CD4-positive, alpha-beta memory T cell (primary cell): ENCODE measurements around the gene STRA6. TPM values are rescaled to one million over a fixed set of nuclear protein-coding genes. Genes with fewer than 3 reads are reported as not detected.

ENCODE experiments used
- CTCF ChIA-PET: fragments of 350-600 bp; sonication (Branson Sonifier 250); formaldehyde crosslinking; loops from one replicate; lab custom pipeline; 2021; ENCODE audit warnings: inconsistent platforms; ENCODE audit not compliant: partially characterized antibody; lab: Charles Lee
- POLR2A ChIA-PET: fragments of 350-600 bp; sonication (Branson Sonifier 250); formaldehyde crosslinking; loops from one replicate; lab custom pipeline; 2021; ENCODE audit not compliant: partially characterized antibody; lab: Charles Lee
- DNase-seq, 5 donors: peaks; one replicate each; pipeline versions ENCODE4 v3.0.0 to v3.0.0-alpha.2; 2020 to 2022; ENCODE audit warnings: mixed read lengths in 1 of 5
- H3K27ac ChIP-seq: one replicate; pipeline ENCODE4 v1.7.0; 2013; ENCODE audit warnings: low read depth, low read length
- H3K27me3 ChIP-seq: 2 replicates; pipeline ENCODE4 v1.7.0; 2013; ENCODE audit warnings: mild to moderate bottlenecking, low read length, moderate library complexity; ENCODE audit not compliant: insufficient read depth
- H3K36me3 ChIP-seq: 2 replicates; pipeline ENCODE4 v1.7.0; 2013; ENCODE audit warnings: mild to moderate bottlenecking, low read length, moderate library complexity; ENCODE audit not compliant: insufficient read depth
- H3K4me1 ChIP-seq: 2 replicates; pipeline ENCODE4 v1.7.0; 2013; ENCODE audit warnings: mild to moderate bottlenecking, low read length, moderate library complexity; ENCODE audit not compliant: insufficient read depth
- H3K4me3 ChIP-seq, 2 donors: one replicate each; pipeline ENCODE4 v1.7.0; 2013; ENCODE audit warnings: low read length in 2 of 2, mild to moderate bottlenecking in 1 of 2
- H3K9me3 ChIP-seq, 2 donors: one replicate each; pipeline ENCODE4 v1.7.0; 2013; ENCODE audit warnings: low read length in 2 of 2, control low read depth in 1 of 2; ENCODE audit not compliant: control insufficient read depth in 1 of 2
- H3K27ac Mint-ChIP-seq, 7 donors: one replicate each; pipeline ENCODE4 v1.8.0; 2020 to 2021; ENCODE audit warnings: mixed read lengths in 7 of 7, mild to moderate bottlenecking in 6 of 7, inconsistent platforms in 3 of 7, moderate library complexity in 3 of 7
- H3K27me3 Mint-ChIP-seq, 2 donors: one replicate each; pipeline ENCODE4 v1.8.0; 2020 to 2021; ENCODE audit warnings: mixed read lengths in 2 of 2
- H3K36me3 Mint-ChIP-seq, 2 donors: one replicate each; pipeline ENCODE4 v1.8.0; 2020 to 2021; ENCODE audit warnings: mixed read lengths in 2 of 2, inconsistent platforms in 1 of 2, mild to moderate bottlenecking in 1 of 2
- H3K4me1 Mint-ChIP-seq, 4 donors: one replicate each; pipeline ENCODE4 v1.8.0; 2020 to 2021; ENCODE audit warnings: mixed read lengths in 4 of 4, mild to moderate bottlenecking in 1 of 4
- H3K4me3 Mint-ChIP-seq, 8 donors: one replicate each; pipeline ENCODE4 v1.8.0; 2020 to 2021; ENCODE audit warnings: mixed read lengths in 8 of 8, mild to moderate bottlenecking in 7 of 8, moderate library complexity in 6 of 8, inconsistent platforms in 3 of 8
- H3K9me3 Mint-ChIP-seq, 8 donors: one replicate each; pipeline ENCODE4 v1.8.0; 2020 to 2021; ENCODE audit warnings: mixed read lengths in 8 of 8, mild to moderate bottlenecking in 5 of 8, inconsistent platforms in 3 of 8, moderate library complexity in 1 of 8
- intact Hi-C: fragments of 100-400 bp; cut with micrococcal nuclease; formaldehyde crosslinking; loops from one replicate; pipeline ENCODE4 v1.15.1; 2023
- polyA plus RNA-seq, 2 donors: library from polyadenylated mRNA; unstranded; fragments of 300-500 nt; fragmentation: Illumina TruSeq; gene quantifications; one replicate each; pipeline ENCODE4 v1.2.3, GENCODE V29; 2021
- total RNA-seq, 2 experiments: library from RNA; stranded (reverse); gene quantifications; one replicate each; pipeline ENCODE4 v1.2.3, GENCODE V29; 2021

The STRA6 gene
- total and polyA plus RNA-seq, 4 experiments from 2014 or later, result not detected

DNA sequence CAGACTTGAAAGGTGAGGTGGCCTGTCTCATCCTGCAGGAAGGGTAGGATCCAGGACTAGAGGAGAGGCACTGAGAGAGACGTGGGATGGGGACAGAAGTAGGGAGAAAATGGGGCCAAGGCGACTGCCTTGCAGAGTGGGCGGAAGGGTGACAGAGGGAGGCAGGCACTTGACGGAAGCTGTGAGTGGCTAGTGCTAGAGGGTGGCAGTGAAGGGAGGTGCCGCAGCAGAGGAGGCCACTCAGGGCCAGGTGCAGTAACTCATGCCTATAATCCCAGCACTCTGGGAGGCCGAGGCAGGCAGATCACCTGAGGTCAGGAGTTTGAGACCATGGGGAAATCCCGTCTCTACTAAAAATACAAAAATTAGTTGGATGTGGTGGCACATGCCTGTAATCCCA, 40.8 kb upstream of the STRA6 start:
- H3K4me3 Mint-ChIP-seq, result no peak overlapping the region
- peaks cover 22 to 32% of the 10 kb centered on the region in 2 donors for H3K27me3 Mint-ChIP-seq
- no peaks in the 10 kb centered on the region for H3K36me3 ChIP-seq
- H3K27ac Mint-ChIP-seq, result no peak overlapping the region
- H3K4me3 ChIP-seq, result no peak overlapping the region
- intact Hi-C loops, result no loop called here
- H3K9me3 ChIP-seq, result no peaks in the 10 kb centered on the region
- peaks cover 5 to 13% (median 6%) of the 10 kb centered on the region in 4 donors for H3K4me1 Mint-ChIP-seq
- H3K27me3 ChIP-seq, result no peaks in the 10 kb centered on the region
- no peak for DNase-seq
- no peaks in the 10 kb centered on the region for H3K4me1 ChIP-seq
- CTCF ChIA-PET, result no interaction called here
- POLR2A ChIA-PET, result no interaction called here
- no peaks in the 10 kb centered on the region for H3K36me3 Mint-ChIP-seq
- H3K27ac ChIP-seq, result no peak overlapping the region
- H3K9me3 Mint-ChIP-seq, result no peaks in the 10 kb centered on the region

- H3K9me3 Mint-ChIP-seq, result no peaks in the 10 kb centered on the region
- peaks cover 22 to 32% of the 10 kb centered on the region in 2 donors for H3K27me3 Mint-ChIP-seq
- Histone ChIP-seq H3K4me3 (no peak overlapping the region), H3K36me3 (no peaks in the 10 kb centered on the region), H3K4me1 (no peaks in the 10 kb centered on the region), H3K27me3 (no peaks in the 10 kb centered on the region), H3K9me3 (no peaks in the 10 kb centered on the region), H3K27ac (no peak overlapping the region)
- no peak overlapping the region for H3K4me3 Mint-ChIP-seq
- H3K27ac Mint-ChIP-seq, result no peak overlapping the region
- no peak for DNase-seq
- ChIA-PET CTCF (no interaction called here), POLR2A (no interaction called here)
- intact Hi-C loops, result no loop called here
- H3K4me1 Mint-ChIP-seq, result peaks cover 5 to 13% (median 6%) of the 10 kb centered on the region in 4 donors
- no peaks in the 10 kb centered on the region for H3K36me3 Mint-ChIP-seq
Measured at GRCh38 chr15:74242441-74243185, 40.0 kb upstream of the STRA6 start.

DNA sequence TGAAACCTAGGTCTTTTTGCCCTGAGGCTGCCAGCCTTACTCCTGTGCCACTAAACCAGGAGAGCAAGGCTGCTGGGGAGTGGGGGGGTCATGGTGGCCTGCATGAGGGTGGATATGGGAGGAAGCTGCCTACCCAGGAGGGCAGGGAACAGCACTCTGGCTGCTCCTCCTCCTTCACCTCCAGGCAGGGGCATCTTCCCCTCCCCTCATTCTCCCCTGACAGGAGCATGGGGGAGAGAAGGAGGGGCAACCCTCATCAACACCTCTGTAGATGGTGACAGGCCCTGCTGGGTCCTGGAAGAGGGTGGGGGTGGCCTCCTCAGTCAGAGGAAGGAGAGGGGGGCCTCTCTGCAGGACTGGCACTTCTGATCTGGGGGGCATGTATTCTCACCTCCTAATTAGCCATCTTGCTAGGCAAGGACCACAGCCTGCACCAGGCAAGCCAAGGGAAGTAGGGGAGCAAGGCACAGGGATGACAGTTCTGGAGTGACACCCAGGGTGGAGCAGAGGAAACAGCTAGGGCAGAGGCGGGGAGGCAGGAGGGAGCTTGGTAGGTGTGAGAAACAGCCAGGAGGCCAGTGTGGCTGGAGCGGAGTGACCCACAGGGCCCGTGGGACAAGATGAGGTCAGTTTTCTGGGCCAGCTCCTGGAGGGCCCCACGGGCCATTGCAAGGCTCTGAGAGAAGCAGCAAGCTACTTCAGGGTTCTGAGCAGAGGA, 38.5 kb upstream of the STRA6 start:
- ChIA-PET POLR2A (no interaction called here), CTCF (no interaction called here)
- H3K4me3 Mint-ChIP-seq, result no peak overlapping the region

GRCh38 chr15:74240002-74240568, 37.5 kb upstream of the STRA6 start:
- peaks cover 14 to 21% of the 10 kb centered on the region in 2 donors for H3K27me3 Mint-ChIP-seq
- Histone ChIP-seq H3K4me1 (no peaks in the 10 kb centered on the region), H3K4me3 (no peak overlapping the region), H3K9me3 (no peaks in the 10 kb centered on the region), H3K27me3 (no peaks in the 10 kb centered on the region), H3K27ac (no peak overlapping the region), H3K36me3 (no peaks in the 10 kb centered on the region)
- CTCF ChIA-PET, result no interaction called here
- peaks cover 4 to 7% (median 5%) of the 10 kb centered on the region in 4 donors for H3K4me1 Mint-ChIP-seq
- DNase-seq, result no peak
- H3K36me3 Mint-ChIP-seq, result no peaks in the 10 kb centered on the region
- H3K9me3 Mint-ChIP-seq, result no peaks in the 10 kb centered on the region
- POLR2A ChIA-PET, result no interaction called here
- H3K27ac Mint-ChIP-seq, result no peak overlapping the region
- intact Hi-C loops, result no loop called here
- H3K4me3 Mint-ChIP-seq, result no peak overlapping the region

More for the DNA sequence above, 38.5 kb upstream of the STRA6 start:
- Mint-ChIP-seq H3K36me3 (no peaks in the 10 kb centered on the region), H3K27me3 (peaks cover 20 to 25% of the 10 kb centered on the region in 2 donors), H3K27ac (no peak overlapping the region), H3K4me1 (peaks cover 5 to 12% (median 6%) of the 10 kb centered on the region in 4 donors), H3K9me3 (no peaks in the 10 kb centered on the region)
- Histone ChIP-seq H3K9me3 (no peaks in the 10 kb centered on the region), H3K36me3 (no peaks in the 10 kb centered on the region), H3K27ac (no peak overlapping the region), H3K27me3 (no peaks in the 10 kb centered on the region), H3K4me1 (no peaks in the 10 kb centered on the region), H3K4me3 (no peak overlapping the region)
- DNase-seq, result no peak
- intact Hi-C loops, result no loop called here

GRCh38 chr15:74239051-74239705, 36.6 kb upstream of the STRA6 start:
- peaks cover 7 to 16% of the 10 kb centered on the region in 2 donors for H3K27me3 Mint-ChIP-seq
- peak overlapping the region in 1 of 7 donors; percentile 23 for H3K27ac Mint-ChIP-seq
- no peak for DNase-seq
- H3K27me3 ChIP-seq, result no peaks in the 10 kb centered on the region
- intact Hi-C loops, result no loop called here
- no peaks in the 10 kb centered on the region for H3K9me3 Mint-ChIP-seq
- H3K27ac ChIP-seq, result no peak overlapping the region
- H3K4me3 Mint-ChIP-seq, result no peak overlapping the region
- no peaks in the 10 kb centered on the region for H3K36me3 Mint-ChIP-seq
- H3K4me1 ChIP-seq, result no peaks in the 10 kb centered on the region
- no peak overlapping the region for H3K4me3 ChIP-seq
- ChIA-PET POLR2A (no interaction called here), CTCF (no interaction called here)
- H3K9me3 ChIP-seq, result no peaks in the 10 kb centered on the region
- H3K4me1 Mint-ChIP-seq, result peaks cover 0 to 2% (median 0%) of the 10 kb centered on the region in 4 donors
- no peaks in the 10 kb centered on the region for H3K36me3 ChIP-seq

- H3K9me3 ChIP-seq, result no peaks in the 10 kb centered on the region
- CTCF ChIA-PET, result no interaction called here
- H3K4me1 ChIP-seq, result no peaks in the 10 kb centered on the region
- Mint-ChIP-seq H3K4me3 (no peak within 1 kb of the TSS), H3K9me3 (no peaks in the 10 kb centered on the region), H3K27ac (peak within 1 kb of the TSS in 1 of 7 donors; percentile 30), H3K4me1 (no peaks in the 10 kb centered on the region), H3K36me3 (no peaks in the 10 kb centered on the region), H3K27me3 (peaks cover 5 to 6% of the 10 kb centered on the region in 2 donors)
- H3K4me3 ChIP-seq, result no peak within 1 kb of the TSS
- no peaks in the 10 kb centered on the region for H3K27me3 ChIP-seq
- H3K27ac ChIP-seq, result no peak within 1 kb of the TSS
- intact Hi-C loops, result no loop called here
- H3K36me3 ChIP-seq, result no peaks in the 10 kb centered on the region
- DNase-seq, result no peak
- POLR2A ChIA-PET, result no interaction called here
Measured at GRCh38 chr15:74235962-74236361, 33.4 kb upstream of the STRA6 start, which contains the start of gene CCDC33. CCDC33 (plus strand) TSS chr15:74236326; CDS start chr15:74236720, 394 bp downstream.

GRCh38 chr15:74234598-74234875, 31.9 kb upstream of the STRA6 start:
- no peaks in the 10 kb centered on the region for H3K36me3 ChIP-seq
- CTCF ChIA-PET, result no interaction called here
- Mint-ChIP-seq H3K4me3 (no peak overlapping the region), H3K36me3 (no peaks in the 10 kb centered on the region), H3K9me3 (no peaks in the 10 kb centered on the region), H3K27ac (no peak overlapping the region), H3K27me3 (peaks cover 7 to 8% of the 10 kb centered on the region in 2 donors), H3K4me1 (no peaks in the 10 kb centered on the region)
- POLR2A ChIA-PET, result no interaction called here
- H3K4me1 ChIP-seq, result no peaks in the 10 kb centered on the region
- no peak for DNase-seq
- no peak overlapping the region for H3K27ac ChIP-seq
- no peaks in the 10 kb centered on the region for H3K27me3 ChIP-seq
- no peaks in the 10 kb centered on the region for H3K9me3 ChIP-seq
- intact Hi-C loops, result no loop called here
- no peak overlapping the region for H3K4me3 ChIP-seq
